Stimulated activated CD8-positive, alpha-beta memory T cell treated with anti-CD3 and anti-CD28 coated beads, Interleukin-2, amount 100 ng/mL, for 1 hour (primary cell): ENCODE measurements around the gene PPP1R12A.
A peak's percentile ranks its signal among the peaks of the same experiment; 100 is the strongest.

Experiments used
- DNase-seq, 2 donors: peaks; one replicate each; pipeline ENCODE4 v3.0.0-alpha.2; 2020; ENCODE audit warnings: low read depth in 2 of 2

Gene PPP1R12A

DNA sequence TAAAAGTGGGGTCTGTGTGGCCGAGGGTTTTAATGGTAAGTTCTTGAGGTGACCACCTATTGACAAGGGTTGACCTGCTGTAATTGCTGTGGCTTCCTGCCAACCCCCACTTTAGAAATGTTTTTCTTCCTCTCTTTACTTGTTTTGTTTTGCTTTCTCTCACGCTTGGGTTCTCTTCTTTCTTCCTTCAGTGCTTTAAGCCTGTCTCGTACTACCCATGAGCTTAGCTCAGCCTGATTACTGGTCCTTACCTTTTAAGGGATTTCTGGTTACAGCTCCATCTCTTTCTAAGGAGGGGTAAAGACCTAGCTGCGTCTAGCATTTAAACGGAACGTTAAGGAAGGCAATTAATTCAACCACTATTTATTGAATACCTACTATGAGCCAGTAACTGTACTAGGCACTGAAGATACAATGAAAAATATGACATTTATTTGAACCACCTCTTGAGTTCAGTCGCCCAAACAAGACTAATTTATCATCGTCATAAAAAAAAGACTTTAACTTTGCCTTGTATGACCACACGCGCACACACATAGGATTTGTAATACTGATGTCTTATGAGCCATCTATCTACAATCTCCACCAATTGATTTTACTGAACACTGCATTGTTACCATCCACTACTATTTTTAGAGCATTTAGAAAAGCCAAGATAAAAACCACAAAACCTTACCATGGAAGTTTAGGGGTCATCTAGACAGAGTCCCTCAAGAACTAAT is 888 bp upstream of the PPP1R12A start:
- DNase-seq = no peak

DNA sequence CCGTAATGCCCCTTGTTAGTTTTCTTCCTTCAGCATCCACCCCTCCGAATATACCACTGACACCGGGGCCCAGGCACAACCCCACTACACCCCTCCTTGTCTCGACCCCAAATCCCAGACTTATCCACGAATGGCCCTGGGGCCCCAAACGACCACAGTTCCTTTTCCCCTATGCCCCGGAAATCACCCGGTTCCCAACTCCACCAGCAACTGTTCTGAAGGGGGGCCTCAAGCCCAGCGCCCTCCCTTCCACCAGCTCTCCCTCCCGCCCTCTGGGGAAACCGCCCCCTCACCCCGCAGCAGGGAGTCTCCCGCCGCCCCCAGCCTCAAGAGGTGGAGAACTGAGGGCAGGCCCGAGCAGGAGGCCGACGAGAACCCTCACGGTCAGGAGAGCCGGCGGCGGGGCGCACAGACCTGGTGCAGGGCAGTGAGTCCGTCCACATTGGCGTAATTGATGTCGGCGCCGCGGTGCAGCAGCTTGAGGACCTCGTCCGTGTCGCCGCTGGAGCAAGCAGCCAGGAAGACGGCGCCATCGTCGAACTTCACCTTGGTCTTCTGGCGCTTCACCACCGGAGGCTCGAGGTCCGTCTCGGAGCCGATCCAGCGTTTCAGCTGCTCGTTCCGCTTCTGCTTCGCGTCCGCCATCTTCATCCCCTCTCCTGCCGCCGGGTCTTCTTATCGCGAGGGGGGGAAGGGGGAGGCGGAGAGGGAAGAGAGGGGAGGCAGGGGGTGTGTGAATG is 446 bp downstream of the PPP1R12A start:
- peak in 1 of 2 donors; percentile 3 for DNase-seq

DNA sequence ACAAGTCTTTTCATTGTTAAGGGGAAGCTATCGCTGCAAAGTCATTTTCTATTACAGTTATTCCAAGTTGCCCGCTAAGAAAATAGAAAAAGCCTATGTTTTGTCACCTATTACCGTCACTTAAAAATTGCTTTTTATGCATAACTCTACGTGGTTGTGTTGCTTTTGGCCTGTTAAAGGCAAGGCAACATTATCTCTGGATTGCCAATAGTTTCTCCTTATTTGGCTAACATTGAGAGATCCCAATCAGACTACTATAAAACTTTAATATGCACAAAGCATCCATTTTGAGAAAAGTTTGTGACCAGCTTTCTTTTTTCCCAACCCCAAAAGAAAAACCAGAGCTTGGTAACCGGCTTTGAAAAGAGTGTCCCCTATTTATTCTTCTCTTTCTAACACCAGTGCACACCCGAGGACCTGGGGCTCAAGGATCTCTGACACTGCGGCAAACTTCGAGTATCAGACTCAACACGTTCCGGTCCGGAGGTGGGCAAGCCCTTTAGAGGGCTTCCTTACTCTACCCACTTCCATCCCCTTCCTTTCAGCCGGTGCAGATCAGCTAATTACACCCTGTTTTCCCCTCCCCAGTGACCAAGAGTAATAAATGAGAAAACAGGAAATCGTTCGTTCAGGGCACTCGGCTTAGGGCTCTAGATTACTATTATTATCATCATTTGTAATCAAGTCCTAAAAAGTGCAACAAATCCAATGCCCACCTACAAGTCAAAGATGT is 1.2 kb downstream of the PPP1R12A start:
- no peak for DNase-seq

DNA sequence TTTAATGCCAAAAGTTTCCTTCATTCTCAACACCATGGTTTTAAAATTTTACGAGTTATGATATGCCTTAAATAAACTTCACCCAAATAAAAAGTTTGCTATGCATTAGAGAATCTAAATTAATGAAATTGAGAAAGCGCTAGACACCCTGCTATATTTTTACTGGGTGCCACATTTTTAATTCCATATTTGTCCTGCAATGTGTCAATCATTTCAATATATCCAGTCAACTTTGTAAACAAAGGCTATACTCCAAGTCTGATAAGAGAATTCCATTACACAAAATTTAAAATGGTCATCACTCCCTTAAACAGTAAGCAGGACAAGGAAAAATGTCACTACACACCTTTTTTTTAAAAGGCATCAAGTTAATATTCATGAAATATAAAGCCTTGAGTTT is 1.9 kb downstream of the PPP1R12A start:
- no peak for DNase-seq

DNA sequence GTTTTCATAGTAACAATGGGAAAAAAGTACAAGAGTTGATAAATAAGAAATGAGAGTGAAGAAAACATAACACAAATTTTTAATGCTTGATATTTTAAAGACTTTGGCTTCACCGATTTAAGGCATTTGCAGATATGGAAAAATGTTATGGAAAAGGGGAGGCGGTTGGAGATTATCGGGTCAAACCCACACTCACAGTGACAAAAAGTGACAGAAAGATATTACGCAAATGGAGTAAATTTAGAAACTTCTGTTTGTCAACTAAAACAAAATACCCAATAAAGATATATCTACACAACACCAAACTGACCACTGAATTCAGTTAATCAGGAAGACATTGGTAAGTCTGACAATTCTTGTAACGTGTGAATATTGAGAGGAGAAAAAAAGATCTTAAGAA is 2.5 kb downstream of the PPP1R12A start:
- no peak for DNase-seq

DNA sequence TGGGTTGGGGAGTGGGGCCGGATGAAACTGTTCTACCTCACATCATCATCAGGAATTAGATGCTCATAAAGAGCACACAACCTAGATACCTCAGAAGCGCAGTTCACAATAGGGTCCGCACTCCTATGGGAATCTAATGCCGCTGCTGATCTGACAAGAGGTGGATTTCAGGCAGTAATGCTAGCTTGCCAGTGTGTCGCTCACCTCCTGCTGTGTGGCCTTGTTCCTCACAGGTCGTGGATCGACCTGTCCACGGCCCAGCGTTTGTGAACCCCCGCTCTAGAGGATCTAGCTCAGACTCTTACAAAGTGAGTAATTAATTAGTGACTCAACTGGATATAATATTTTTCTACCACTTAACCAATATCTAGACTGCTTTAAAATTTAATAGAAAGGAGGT is 5.8 kb downstream of the PPP1R12A start:
- no peak for DNase-seq

DNA sequence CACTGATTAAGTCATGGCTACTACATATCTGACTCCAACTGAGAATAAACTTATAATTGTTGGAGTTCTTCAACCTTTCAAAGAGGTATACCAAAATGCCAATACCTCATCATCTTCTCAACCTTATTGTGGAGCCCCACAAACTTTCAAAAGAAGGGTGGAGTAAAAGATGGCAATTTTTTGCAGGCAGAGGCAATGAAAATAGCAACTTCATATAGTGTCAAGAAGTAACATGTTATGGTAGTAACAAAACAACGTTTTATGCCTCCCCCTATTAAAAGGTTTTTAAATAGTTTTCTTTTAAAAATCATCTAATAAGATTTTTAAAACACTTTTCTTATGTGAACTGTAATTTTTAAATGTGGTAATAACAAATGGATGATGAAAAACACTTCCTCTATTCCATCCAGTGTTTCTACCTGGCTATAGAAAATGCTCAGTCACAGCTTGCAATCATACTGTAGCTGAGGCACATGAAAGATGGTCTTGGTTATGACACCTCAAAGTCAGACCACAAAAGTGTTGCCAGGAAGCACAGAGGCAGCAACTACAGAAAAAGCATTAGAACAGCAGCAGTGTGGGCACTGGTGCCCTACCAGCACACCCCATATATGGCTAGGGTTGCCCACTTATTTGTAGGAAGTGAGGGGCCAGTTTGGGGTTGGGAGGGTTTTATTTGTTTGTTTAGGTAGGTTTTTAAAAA is 7.0 kb downstream of the PPP1R12A start:
- peak; percentile 16 to 31 for DNase-seq

DNA sequence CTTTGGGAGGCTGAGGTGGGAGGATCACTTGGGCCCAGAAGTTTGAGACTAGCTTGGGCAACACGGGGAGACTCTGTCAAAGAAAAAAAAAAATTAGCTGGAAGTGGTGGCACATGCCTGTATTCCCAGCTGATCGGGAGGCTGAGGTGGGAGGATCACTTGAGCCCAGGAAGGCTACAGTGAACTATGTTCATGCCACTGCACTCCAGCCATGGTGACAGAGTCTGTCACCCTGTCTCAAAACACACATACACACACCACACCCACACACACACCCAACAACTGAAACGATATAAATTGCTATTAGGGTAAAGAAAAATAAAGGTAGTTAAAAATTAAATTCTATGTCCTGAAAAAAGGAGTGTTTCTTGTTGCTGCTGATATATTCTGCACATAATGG is 7.9 kb downstream of the PPP1R12A start:
- no peak for DNase-seq

DNA sequence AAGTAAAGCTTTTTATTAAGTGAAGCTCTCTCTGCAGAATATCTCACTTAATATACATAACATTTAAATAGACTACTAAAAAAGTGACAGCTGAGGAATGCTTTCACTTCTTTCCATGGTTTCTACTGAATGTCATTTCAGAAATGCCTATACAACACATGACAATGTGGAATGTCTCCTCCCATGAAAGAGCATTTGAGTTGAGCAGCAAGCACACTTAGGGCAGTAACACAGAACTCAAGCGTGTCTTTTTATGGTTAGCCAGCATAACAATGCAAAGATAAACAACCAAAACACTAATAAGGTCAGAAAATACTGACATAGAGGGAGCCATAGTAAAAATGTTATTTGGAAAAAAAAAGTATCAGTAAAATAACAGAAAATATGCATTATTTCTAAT is 9.4 kb downstream of the PPP1R12A start:
- DNase-seq = no peak

DNA sequence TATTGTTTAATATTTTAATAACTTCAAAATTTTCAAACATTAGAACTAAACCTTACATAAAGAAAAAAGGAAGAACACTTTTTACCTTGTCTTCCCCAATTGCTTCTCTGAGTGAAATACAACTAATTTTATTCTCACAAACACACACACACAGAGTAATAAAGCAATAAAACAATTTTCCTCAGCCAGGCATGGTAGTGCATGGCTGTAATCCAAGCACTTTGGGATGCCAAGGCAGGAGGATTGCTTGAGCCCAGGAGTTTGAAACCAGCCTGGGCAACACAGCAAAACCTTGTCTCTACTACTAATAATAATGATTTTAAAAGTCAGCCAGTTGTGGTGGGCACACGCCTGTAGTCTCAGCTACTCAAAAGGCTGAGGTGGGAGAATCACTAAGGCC is 13.1 kb downstream of the PPP1R12A start:
- DNase-seq = no peak

DNA sequence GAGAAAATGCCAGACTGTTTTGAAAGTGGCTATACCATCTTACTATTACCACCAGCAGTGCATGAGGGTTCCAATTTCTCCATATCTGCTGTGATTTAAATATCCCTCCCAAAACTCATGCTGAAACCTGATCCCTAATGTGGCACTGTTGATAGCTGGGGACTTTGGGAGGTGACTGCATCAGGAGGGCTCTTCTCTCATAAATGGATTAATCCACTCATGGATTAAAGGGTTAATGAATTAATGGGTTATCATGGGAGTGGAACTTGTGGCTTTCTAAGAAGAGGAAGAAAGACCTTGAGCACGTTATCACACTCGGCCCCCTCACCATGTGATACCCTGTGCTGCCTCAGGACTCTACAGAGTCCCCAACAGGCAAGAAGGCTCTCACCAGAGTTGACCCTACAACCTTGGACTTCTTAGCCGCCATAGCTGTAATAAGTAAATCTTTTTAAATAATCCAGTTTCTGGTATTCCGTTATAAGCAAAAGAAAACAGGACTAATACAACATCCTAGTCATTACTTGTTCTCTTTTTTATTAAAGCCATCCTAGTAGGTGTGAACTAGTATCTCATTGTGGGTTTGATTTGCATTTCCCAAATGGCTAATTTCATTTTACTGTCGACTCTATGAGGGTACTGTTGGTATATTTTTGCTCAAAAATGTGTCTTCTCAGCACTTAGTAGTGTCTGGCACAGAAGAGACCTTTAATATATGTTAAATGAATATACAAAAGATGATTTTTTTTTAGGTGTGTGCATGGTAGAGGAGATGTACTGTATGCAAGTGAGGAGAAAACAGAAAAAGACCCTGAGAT is 14.3 kb downstream of the PPP1R12A start:
- no peak for DNase-seq

DNA sequence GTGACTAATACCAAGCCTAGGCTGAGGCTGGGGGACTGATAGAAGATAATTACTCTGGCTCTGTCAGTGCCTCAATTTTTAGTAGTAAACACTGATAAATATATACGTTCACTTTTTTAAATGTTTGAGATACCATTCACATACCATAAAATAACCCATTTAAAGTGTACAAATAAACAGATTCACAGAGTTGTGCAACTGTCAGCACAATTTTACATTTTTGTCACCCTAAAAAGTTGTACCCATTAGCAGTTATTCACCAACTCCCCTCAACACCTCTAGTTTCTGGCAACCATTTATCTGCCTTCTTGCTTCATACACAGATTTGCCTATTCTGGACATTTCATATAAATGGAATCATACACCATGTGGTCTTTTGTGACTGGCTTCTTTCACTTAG is 15.1 kb downstream of the PPP1R12A start:
- no peak for DNase-seq

DNA sequence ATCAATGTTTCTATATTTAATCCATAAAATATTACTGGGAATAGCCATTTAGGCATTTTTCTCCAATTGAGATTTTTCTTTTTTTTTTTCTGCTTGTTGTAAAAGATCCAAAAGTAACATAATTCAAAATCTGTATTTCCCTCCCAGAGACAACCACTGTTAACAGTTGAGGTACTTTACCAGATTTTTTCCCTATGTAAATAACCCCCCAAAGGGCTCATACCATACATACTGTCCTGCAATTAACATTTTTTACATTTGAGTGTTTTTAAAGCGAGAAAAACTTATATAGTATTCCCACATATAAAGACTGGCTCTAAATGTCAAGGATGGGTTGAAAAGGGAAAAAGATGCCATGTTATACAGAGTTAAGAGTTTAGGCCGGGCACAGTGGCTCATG is 18.1 kb downstream of the PPP1R12A start:
- no peak for DNase-seq

DNA sequence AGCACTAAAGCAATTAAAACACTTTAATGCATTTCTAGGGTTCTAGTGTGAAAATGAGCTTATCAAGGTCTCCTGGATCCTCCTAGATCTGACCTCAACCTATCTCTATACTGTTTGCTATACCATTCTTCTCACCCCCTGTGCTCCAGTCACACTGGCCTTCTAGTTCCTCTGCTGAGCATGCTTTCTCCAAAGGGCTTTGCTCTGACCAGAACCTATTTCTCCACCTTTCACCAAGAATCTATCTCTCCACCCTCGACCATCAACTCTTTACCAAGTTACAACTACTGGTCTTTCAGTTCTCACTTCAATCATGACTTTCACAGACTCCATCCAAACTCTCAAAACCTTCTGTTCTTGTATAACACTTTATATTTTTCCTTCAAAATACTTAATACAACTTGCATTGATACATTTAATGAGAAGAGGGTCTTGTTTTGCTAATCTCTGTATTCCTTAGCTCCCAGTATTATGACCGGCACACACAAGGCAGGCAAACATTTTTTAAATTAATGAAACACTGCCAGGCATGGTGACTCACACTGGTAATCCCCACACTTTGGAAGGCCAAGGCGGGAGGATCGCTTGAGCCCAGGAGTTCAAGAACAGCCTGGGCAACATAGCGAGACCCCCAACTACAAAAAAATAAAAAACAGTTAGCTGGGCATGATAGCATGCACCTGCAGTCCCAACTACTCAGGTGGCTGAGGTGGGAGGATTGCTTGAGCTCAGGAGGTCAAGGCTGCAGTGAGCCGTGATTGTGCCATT is 22.8 kb downstream of the PPP1R12A start:
- DNase-seq = no peak

DNA sequence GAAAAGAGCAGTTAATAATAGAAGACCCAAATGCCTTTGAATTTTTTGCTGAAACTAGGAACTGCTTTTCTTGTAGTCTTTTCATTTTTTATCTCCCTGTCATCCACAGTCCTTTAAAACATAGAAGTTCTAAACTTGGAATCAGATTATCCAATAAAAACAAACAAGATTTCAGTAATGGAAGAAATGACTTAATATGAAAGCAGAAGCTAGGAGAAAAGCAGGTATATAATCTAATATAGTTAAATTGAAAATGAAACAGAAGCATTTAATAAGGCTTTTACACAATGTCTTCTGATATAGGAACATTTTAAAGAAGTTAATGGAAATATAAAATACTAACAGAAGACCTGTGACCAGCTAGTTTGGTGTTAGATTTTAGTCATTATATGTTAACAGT is 26.5 kb downstream of the PPP1R12A start:
- no peak for DNase-seq

DNA sequence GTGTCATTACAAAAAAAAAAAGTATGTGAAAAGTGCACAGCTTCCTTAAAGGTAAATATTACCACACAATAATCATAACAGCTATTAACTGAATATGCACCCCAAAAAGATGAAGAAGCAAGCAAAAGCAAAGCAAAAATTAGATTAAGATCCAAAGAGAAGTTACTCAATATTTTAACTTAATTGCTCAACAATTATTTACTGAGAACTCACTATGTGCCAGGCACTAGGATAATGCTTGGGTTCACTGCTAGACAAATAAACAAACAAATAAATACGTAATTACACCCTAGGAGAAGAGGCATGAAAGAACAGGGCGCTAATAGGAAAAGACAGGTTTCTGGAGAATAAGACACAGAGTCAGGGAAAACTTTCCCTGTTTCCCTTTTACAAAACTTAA is 33.4 kb downstream of the PPP1R12A start:
- no peak for DNase-seq

DNA sequence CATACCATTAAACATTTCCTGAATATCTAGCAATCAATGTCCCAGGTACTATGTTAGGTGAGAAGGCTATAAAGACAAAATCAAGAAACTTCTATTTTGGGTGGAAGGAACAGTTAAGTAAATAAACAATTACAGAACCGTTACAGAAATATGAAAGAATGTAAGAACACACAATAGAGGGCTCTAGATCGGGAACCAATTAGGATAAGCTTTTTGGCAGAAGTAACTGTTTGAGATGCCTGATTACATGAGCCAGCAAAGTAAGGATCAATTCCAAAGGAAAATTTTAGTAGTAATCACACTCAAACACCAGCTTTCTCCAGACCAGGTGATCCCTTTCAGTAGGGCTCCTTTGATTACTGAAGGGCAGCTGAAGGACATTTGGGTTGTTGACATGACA is 33.9 kb downstream of the PPP1R12A start:
- DNase-seq = no peak

DNA sequence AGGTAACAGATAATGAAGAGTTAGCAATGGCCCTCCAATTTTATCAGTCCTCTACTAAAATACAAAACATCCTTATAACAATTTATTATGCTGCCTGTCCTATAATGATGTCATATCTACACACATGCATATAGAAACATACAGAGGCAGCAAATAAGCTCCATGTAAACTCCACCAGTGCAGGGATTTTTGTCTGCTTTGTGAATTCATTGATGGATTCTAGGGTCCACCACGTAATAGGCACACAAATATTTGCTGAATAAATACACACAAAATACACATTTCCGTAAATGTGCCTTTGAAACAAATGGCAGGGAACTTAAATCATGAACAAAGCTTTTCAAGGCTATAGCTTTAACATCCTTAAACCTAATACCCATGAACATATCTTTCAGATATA is 34.7 kb downstream of the PPP1R12A start:
- DNase-seq = no peak

DNA sequence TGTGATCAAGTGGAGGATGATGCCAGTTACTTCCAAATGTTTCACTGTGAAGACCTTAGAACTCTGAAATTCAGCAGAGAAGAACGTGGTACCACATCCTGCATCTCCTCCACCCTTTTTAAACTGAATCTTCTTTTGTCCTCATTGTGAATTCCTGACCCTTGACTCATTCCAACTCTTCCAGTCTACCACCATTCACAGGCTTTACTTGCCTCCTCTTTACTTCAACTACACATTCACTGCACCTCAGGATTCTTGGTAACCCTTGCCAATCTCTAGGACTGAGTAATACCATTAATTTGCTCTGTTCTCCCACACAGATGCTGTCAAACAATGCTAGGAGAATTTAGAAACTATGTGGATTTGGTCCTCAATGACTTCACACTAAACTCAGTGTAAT is 37.3 kb downstream of the PPP1R12A start:
- no peak for DNase-seq

DNA sequence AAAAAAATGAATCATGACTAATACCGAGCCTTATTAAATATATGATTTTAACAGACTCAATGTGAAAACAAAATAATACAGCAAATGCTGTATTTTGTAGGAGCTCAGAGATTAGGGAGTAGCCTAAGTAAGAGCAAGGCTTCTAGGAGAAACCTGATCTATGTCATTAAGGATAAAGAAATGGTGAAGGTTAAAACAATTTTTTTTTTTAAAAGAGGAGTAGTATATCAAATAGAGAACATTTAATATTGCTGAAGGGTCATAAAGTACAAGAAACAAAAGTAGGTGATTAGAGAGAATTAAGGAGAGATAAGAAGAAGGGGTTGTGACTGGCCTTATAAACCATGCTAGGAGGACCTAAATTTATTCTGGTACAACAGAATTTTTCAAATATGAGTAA is 39.1 kb downstream of the PPP1R12A start:
- no peak for DNase-seq

DNA sequence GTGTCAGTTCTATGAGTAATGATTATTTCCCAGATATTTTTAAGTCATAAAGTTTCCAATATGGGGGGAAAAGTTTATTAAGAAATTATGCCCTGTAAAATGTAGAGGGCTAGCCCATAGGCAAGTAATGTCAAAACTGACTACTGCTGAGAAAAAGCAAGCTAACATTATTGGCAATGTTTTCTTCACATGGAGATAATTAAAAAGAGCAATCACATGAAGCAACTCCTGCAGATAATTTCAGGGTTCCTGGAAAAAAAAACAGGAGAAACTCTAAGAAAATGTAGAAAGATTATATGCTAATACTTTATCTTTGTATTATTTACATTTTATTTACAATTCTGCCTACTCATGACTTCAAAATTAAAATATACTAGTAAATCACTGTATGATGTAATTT is 39.8 kb downstream of the PPP1R12A start:
- DNase-seq = no peak
